DND-41 (cell line): ENCODE measurements around the gene LMBR1L.

ENCODE experiments used
- ATAC-seq: fragments of 200-7000 bp; cut with Tn5 transposase; 3 replicates; pipeline ENCODE4 v1.9.1; 2021; ENCODE audit warnings: low read depth; ENCODE audit not compliant: insufficient read depth
- DNase-seq: peaks from one replicate; pipeline ENCODE4 v3.0.0-alpha.2; 2020
- H2AFZ ChIP-seq: 2 replicates; pipeline ENCODE4 v1.6.0; 2012; ENCODE audit warnings: low read depth, low read length
- H3K27ac ChIP-seq: 2 replicates; pipeline ENCODE4 v1.5.1; 2012; ENCODE audit warnings: low read length, inconsistent platforms
- H3K27me3 ChIP-seq: fragments of 200-600 bp; sonication (generic); 2 replicates; pipeline ENCODE4 v1.6.0; 2012; ENCODE audit warnings: low read length, mild to moderate bottlenecking, inconsistent platforms; ENCODE audit not compliant: insufficient read depth, poor library complexity
- H3K36me3 ChIP-seq: 2 replicates; pipeline ENCODE4 v1.5.1; 2012; ENCODE audit warnings: low read length, inconsistent platforms; ENCODE audit not compliant: insufficient read depth
- H3K4me1 ChIP-seq: 2 replicates; pipeline ENCODE4 v1.5.1; 2012; ENCODE audit warnings: mild to moderate bottlenecking, low read length; ENCODE audit not compliant: insufficient read depth
- H3K4me2 ChIP-seq: 2 replicates; pipeline ENCODE4 v1.6.0; 2012; ENCODE audit warnings: mild to moderate bottlenecking, moderate library complexity, low read length, inconsistent platforms; ENCODE audit not compliant: insufficient read depth
- H3K4me3 ChIP-seq, 2 experiments: fragments of 200-600 bp in 1 of 2; shearing (Covaris generic) in 1 of 2; 2 replicates each; pipeline ENCODE4 v1.5.1; 2012 to 2016; ENCODE audit warnings: inconsistent platforms in 2 of 2, low read length in 2 of 2, mild to moderate bottlenecking in 2 of 2, low read depth in 1 of 2, moderate library complexity in 1 of 2
- H3K79me2 ChIP-seq: 2 replicates; pipeline ENCODE4 v1.6.0; 2012; ENCODE audit warnings: low read length, inconsistent platforms; ENCODE audit not compliant: insufficient read depth
- H3K9ac ChIP-seq: 2 replicates; pipeline ENCODE4 v1.6.0; 2012; ENCODE audit warnings: low read depth, mild to moderate bottlenecking, inconsistent platforms, low read length, moderate library complexity
- H3K9me3 ChIP-seq: 2 replicates; pipeline ENCODE4 v1.5.1; 2012; ENCODE audit warnings: low read length, moderate library complexity, mild to moderate bottlenecking, inconsistent platforms; ENCODE audit not compliant: insufficient read depth, severe bottlenecking
- H4K20me1 ChIP-seq: 2 replicates; pipeline ENCODE4 v1.6.0; 2012; ENCODE audit warnings: low read length; ENCODE audit not compliant: insufficient read depth
- CTCF ChIP-seq: IDR thresholded peaks from 2 replicates; pipeline ENCODE4 v1.5.1; 2012; ENCODE audit warnings: borderline replicate concordance, low read length, moderate library complexity, mild to moderate bottlenecking; ENCODE audit not compliant: poor library complexity, severe bottlenecking; ENCODE audit errors: extremely low read depth
- EZH2 ChIP-seq: IDR thresholded peaks from 3 replicates; pipeline ENCODE4 v1.6.1; 2012; ENCODE audit warnings: borderline replicate concordance, low read depth, mild to moderate bottlenecking, moderate library complexity, low read length, inconsistent platforms; ENCODE audit not compliant: severe bottlenecking

Gene LMBR1L

GRCh38 chr12:49110464-49111155 lies at the start of gene LMBR1L:
TSS of gene LMBR1L (minus strand) at chr12:49110847. CDS start at chr12:49110555, 292 bp downstream.
- peak within 1 kb of the TSS; percentile 92 for H3K4me2 ChIP-seq
- H3K27me3 ChIP-seq: no peaks in the 10 kb centered on the region
- H3K4me1 ChIP-seq: peaks cover 26% of the 10 kb centered on the region
- peaks cover 18% of the 10 kb centered on the region for H4K20me1 ChIP-seq
- no peaks in the 10 kb centered on the region for H3K9me3 ChIP-seq
- peak within 1 kb of the TSS; percentile 82 for H3K27ac ChIP-seq
- H3K9ac ChIP-seq: peak within 1 kb of the TSS; percentile 85
- H3K79me2 ChIP-seq: peaks cover 37% of the 10 kb centered on the region
- peaks cover 22% of the 10 kb centered on the region for H3K36me3 ChIP-seq
- peak within 1 kb of the TSS; percentile 86 for H2AFZ ChIP-seq
- H3K4me3 ChIP-seq: peak within 1 kb of the TSS; percentile 81 to 90; a peak in 3 of 4 replicates
- ATAC-seq (peak; percentile 98), DNase-seq (peak; percentile 96)
- no peak for TF ChIP-seq EZH2
- peak; percentile 59 for TF ChIP-seq CTCF

- Histone ChIP-seq H2AFZ (no peak overlapping the region), H3K4me1 (no peaks in the 10 kb centered on the region), H4K20me1 (no peaks in the 10 kb centered on the region), H3K36me3 (no peaks in the 10 kb centered on the region), H3K4me3 (no peak overlapping the region), H3K27ac (no peak overlapping the region), H3K9ac (no peak overlapping the region), H3K27me3 (no peaks in the 10 kb centered on the region), H3K4me2 (no peak overlapping the region), H3K9me3 (no peaks in the 10 kb centered on the region), H3K79me2 (no peaks in the 10 kb centered on the region)
- ATAC-seq (no peak), DNase-seq (no peak)
- TF ChIP-seq CTCF: no peak
- no peak for TF ChIP-seq EZH2
These were observed 49.8 kb upstream of the LMBR1L start for GRCh38 chr12:49160399-49160798.

GRCh38 chr12:49154221-49154620 lies 43.6 kb upstream of the LMBR1L start:
- ATAC-seq (no peak), DNase-seq (no peak)
- Histone ChIP-seq H3K9ac (no peak overlapping the region), H3K79me2 (no peaks in the 10 kb centered on the region), H4K20me1 (no peaks in the 10 kb centered on the region), H3K27me3 (no peaks in the 10 kb centered on the region), H3K27ac (no peak overlapping the region), H3K36me3 (no peaks in the 10 kb centered on the region), H2AFZ (no peak overlapping the region), H3K4me3 (no peak overlapping the region), H3K4me1 (no peaks in the 10 kb centered on the region), H3K4me2 (no peak overlapping the region), H3K9me3 (no peaks in the 10 kb centered on the region)
- TF ChIP-seq EZH2 (no peak), CTCF (no peak)
